H9 (cell line): ENCODE measurements around the gene TRAPPC2L. TPM values are rescaled to one million over a fixed set of nuclear protein-coding genes. Genes with fewer than 3 reads are reported as not detected.

Experiments used
- DNase-seq: peaks from one replicate; pipeline ENCODE4 v3.0.0-alpha.2; 2017
- H2AFZ ChIP-seq: one replicate; pipeline ENCODE4 v1.6.1; 2013; ENCODE audit warnings: mild to moderate bottlenecking, low read length, control low read depth, moderate library complexity
- H2AK5ac ChIP-seq: 2 replicates; pipeline ENCODE4 v1.6.1; 2013; ENCODE audit warnings: low read length, control low read depth, mixed read lengths; ENCODE audit not compliant: insufficient read length
- H2BK120ac ChIP-seq: one replicate; pipeline ENCODE4 v1.6.1; 2013; ENCODE audit warnings: low read depth, mild to moderate bottlenecking, low read length, control low read depth, inconsistent platforms; ENCODE audit not compliant: poor library complexity, severe bottlenecking
- H2BK12ac ChIP-seq: 2 replicates; pipeline ENCODE4 v1.6.1; 2013; ENCODE audit warnings: low read length, control low read depth, mixed read lengths, low read depth; ENCODE audit not compliant: insufficient read length
- H2BK15ac ChIP-seq: 2 replicates; pipeline ENCODE4 v1.6.1; 2013; ENCODE audit warnings: low read depth, low read length, control low read depth
- H2BK20ac ChIP-seq: one replicate; pipeline ENCODE4 v1.6.1; 2013; ENCODE audit warnings: low read depth, mild to moderate bottlenecking, low read length, control low read depth, inconsistent platforms; ENCODE audit not compliant: poor library complexity, severe bottlenecking
- H2BK5ac ChIP-seq: 2 replicates; pipeline ENCODE4 v1.6.1; 2013; ENCODE audit warnings: low read length, control low read depth, mixed read lengths; ENCODE audit not compliant: insufficient read length
- H3K14ac ChIP-seq: 2 replicates; pipeline ENCODE4 v1.6.1; 2013; ENCODE audit warnings: low read length, control low read depth; ENCODE audit not compliant: insufficient read depth
- H3K18ac ChIP-seq: 2 replicates; pipeline ENCODE4 v1.6.1; 2013; ENCODE audit warnings: low read depth, mild to moderate bottlenecking, mixed read lengths, low read length, control low read depth; ENCODE audit not compliant: insufficient read length
- H3K23ac ChIP-seq: 2 replicates; pipeline ENCODE4 v1.6.1; 2013; ENCODE audit warnings: low read length, control low read depth, mixed read lengths, low read depth; ENCODE audit not compliant: insufficient read length
- H3K23me2 ChIP-seq: 2 replicates; pipeline ENCODE4 v1.6.1; 2013; ENCODE audit warnings: low read depth, mild to moderate bottlenecking, mixed read lengths, low read length, control low read depth; ENCODE audit not compliant: insufficient read length, poor library complexity, severe bottlenecking
- H3K27ac ChIP-seq: 2 replicates; pipeline ENCODE4 v1.5.1; 2013; ENCODE audit warnings: low read length, control low read depth, mixed read lengths, low read depth; ENCODE audit not compliant: insufficient read length
- H3K27me3 ChIP-seq: 2 replicates; pipeline ENCODE4 v1.6.1; 2013; ENCODE audit warnings: low read length, control low read depth, inconsistent platforms; ENCODE audit not compliant: insufficient read depth
- H3K4ac ChIP-seq: 2 replicates; pipeline ENCODE4 v1.6.1; 2013; ENCODE audit warnings: low read depth, mild to moderate bottlenecking, control low read depth, inconsistent platforms, low read length, moderate library complexity
- H3K4me1 ChIP-seq: 2 replicates; pipeline ENCODE4 v1.6.1; 2013; ENCODE audit warnings: low read length, control low read depth, inconsistent platforms; ENCODE audit not compliant: insufficient read depth
- H3K4me2 ChIP-seq: 2 replicates; pipeline ENCODE4 v1.6.1; 2013; ENCODE audit warnings: low read length, control low read depth, mixed read lengths; ENCODE audit not compliant: insufficient read length, insufficient read depth
- H3K56ac ChIP-seq: 2 replicates; pipeline ENCODE4 v1.6.1; 2013; ENCODE audit warnings: low read depth, mild to moderate bottlenecking, mixed read lengths, low read length, control low read depth; ENCODE audit not compliant: insufficient read length
- H3K79me1 ChIP-seq: 2 replicates; pipeline ENCODE4 v1.6.1; 2013; ENCODE audit warnings: low read depth, mild to moderate bottlenecking, moderate library complexity, low read length, control low read depth, inconsistent platforms; ENCODE audit not compliant: insufficient read depth, poor library complexity, severe bottlenecking
- H3K79me2 ChIP-seq: 2 replicates; pipeline ENCODE4 v1.6.1; 2013; ENCODE audit warnings: low read length, control low read depth, inconsistent platforms; ENCODE audit not compliant: insufficient read depth
- H3K9ac ChIP-seq: 2 replicates; pipeline ENCODE4 v1.6.1; 2013; ENCODE audit warnings: low read length, control low read depth, mixed read lengths; ENCODE audit not compliant: insufficient read length; ENCODE audit errors: extremely low read depth
- H3K9me3 ChIP-seq: one replicate; pipeline ENCODE4 v1.6.1; 2013; ENCODE audit warnings: low read depth, low read length, inconsistent platforms; ENCODE audit not compliant: control insufficient read depth
- H3T11ph ChIP-seq: one replicate; pipeline ENCODE4 v1.6.1; 2013; ENCODE audit warnings: mild to moderate bottlenecking, low read length, control low read depth, inconsistent platforms
- H4K20me1 ChIP-seq: one replicate; pipeline ENCODE4 v1.6.1; 2013; ENCODE audit not compliant: control insufficient read depth, insufficient read length, insufficient read depth
- H4K5ac ChIP-seq: 2 replicates; pipeline ENCODE4 v1.6.1; 2013; ENCODE audit warnings: low read depth, mild to moderate bottlenecking, mixed read lengths, low read length, control low read depth; ENCODE audit not compliant: insufficient read length
- H4K8ac ChIP-seq: replicated peaks from 2 replicates; pipeline ENCODE4 v1.6.1; 2013; ENCODE audit warnings: low read length, control low read depth, mixed read lengths, low read depth; ENCODE audit not compliant: insufficient read length
- H4K91ac ChIP-seq: 2 replicates; pipeline ENCODE4 v1.6.1; 2013; ENCODE audit warnings: low read depth, mild to moderate bottlenecking, moderate library complexity, mixed read lengths, low read length, control low read depth; ENCODE audit not compliant: insufficient read length
- H3K27ac Mint-ChIP-seq, 3 experiments: 2 replicates in 2 of 3; 3 replicates in 1 of 3; pipeline ENCODE4 v1.8.0; 2020 to 2021; ENCODE audit warnings: mixed read lengths in 3 of 3, mild to moderate bottlenecking in 1 of 3, moderate library complexity in 1 of 3
- H3K27me3 Mint-ChIP-seq: 2 replicates; pipeline ENCODE4 v1.8.0; 2021; ENCODE audit warnings: low read depth, mild to moderate bottlenecking, moderate library complexity, mixed read lengths
- H3K36me3 Mint-ChIP-seq, 3 experiments: 2 replicates in 2 of 3; 3 replicates in 1 of 3; pipeline ENCODE4 v1.8.0; 2020 to 2021; ENCODE audit warnings: low read depth in 3 of 3, mixed read lengths in 3 of 3; ENCODE audit not compliant: insufficient read depth in 1 of 3
- H3K4me1 Mint-ChIP-seq, 2 experiments: 2 replicates each; pipeline ENCODE4 v1.8.0; 2020; ENCODE audit warnings: mixed read lengths in 2 of 2
- H3K4me3 Mint-ChIP-seq, 2 experiments: 2 replicates in 1 of 2; 3 replicates in 1 of 2; pipeline ENCODE4 v1.8.0; 2020 to 2021; ENCODE audit warnings: mild to moderate bottlenecking in 2 of 2, mixed read lengths in 2 of 2, moderate library complexity in 1 of 2
- H3K9me3 Mint-ChIP-seq, 2 experiments: 2 replicates in 1 of 2; 3 replicates in 1 of 2; pipeline ENCODE4 v1.8.0; 2020; ENCODE audit warnings: mild to moderate bottlenecking in 2 of 2, mixed read lengths in 2 of 2, moderate library complexity in 1 of 2
- CTCF ChIP-seq: fragments of 200-600 bp; sonication (generic); conservative IDR thresholded peaks from 3 replicates; pipeline ENCODE4 v1.8.0; 2021; ENCODE audit warnings: antibody characterized with exemption, mild to moderate bottlenecking
- WGBS: extraction: QIAGEN DNeasy Blood & Tissue Kit; methylation state at CpG from one replicate; pipeline ENCODE4 v1.1.7; 2013; ENCODE audit warnings: missing lambda C conversion rate, low lambda C conversion rate, mixed read lengths; ENCODE audit not compliant: insufficient read length; ENCODE audit errors: extremely low coverage; 5-methylcytosine and 5-hydroxymethylcytosine counted together
- total RNA-seq: library from RNA; stranded (reverse); gene quantifications from 2 replicates; pipeline ENCODE4 v1.2.1, GENCODE V29; 2021

The TRAPPC2L gene
- total RNA-seq, 1 experiment from 2014 or later = 90.3 TPM

DNA sequence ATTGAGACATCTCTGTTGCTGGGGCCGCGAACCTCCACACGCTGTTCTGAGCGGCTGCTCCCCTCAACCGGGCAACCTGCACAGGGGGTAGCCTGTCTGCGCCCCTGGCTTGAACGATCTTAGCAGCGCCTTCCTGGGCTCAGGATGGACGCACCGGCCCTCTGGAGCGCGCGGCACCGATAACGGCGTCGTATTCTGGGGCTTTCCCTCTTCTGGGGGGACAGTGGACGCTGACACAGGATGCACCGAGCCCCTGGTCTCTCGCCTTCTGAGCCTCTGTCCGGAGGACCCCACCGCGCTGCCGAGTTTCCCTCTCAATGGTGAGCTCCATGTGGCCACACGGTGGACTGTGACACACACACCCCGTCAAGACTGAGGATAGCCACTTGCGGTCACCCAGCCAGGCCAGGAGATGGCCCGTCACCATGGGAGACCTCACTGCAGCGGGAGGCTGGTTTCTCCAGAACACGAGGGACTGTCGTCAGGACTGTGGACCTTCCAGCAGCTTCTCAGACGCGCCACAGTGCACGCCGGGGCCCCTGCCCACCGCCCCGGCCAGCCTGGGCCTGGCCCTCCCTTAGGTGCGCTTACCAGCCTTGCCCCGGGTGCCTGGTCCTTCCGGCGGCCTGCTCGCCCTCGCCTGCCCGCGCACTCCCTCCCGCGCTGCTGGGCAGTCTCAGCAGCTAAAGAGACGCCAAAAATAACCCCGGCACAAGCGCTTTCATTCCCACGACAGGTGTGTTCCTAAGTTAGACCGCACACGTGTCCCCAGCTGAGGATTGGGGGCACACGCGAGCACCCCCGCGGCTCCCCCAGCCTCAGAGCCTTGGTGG lies 39.5 kb downstream of the TRAPPC2L start:
- Mint-ChIP-seq H3K4me3 (no peak overlapping the region), H3K36me3 (no peaks in the 10 kb centered on the region), H3K4me1 (no peaks in the 10 kb centered on the region), H3K27me3 (no peaks in the 10 kb centered on the region), H3K9me3 (no peaks in the 10 kb centered on the region), H3K27ac (no peak overlapping the region)
- Histone ChIP-seq H4K20me1 (no peaks in the 10 kb centered on the region), H3K27me3 (no peaks in the 10 kb centered on the region), H2AK5ac (no peak overlapping the region), H3K79me2 (no peaks in the 10 kb centered on the region), H3K9ac (no peak overlapping the region), H4K8ac (no peak overlapping the region), H3K14ac (no peak overlapping the region), H3K18ac (no peak overlapping the region), H2BK12ac (no peak overlapping the region), H3T11ph (no peak overlapping the region), H2BK120ac (no peak overlapping the region), H2BK20ac (no peak overlapping the region), H2BK15ac (no peak overlapping the region), H3K23ac (no peak overlapping the region), H2AFZ (no peak overlapping the region), H4K5ac (no peak overlapping the region), H3K4me1 (no peaks in the 10 kb centered on the region), H3K4me2 (no peak overlapping the region), H3K23me2 (no peaks in the 10 kb centered on the region), H3K56ac (no peak overlapping the region), H4K91ac (no peak overlapping the region), H3K9me3 (no peaks in the 10 kb centered on the region), H3K4ac (no peak overlapping the region), H3K27ac (no peak overlapping the region), H2BK5ac (no peak overlapping the region), H3K79me1 (no peaks in the 10 kb centered on the region)
- TF ChIP-seq CTCF = no peak
- WGBS = no CpG with 5 or more reads among the region's 57 CpGs
- no peak for DNase-seq
